GM12801 (cell line): ENCODE data around the gene SLC7A1.

Experiments
- TF ChIP-seq, protein P1 (sequence below): IDR thresholded peaks from one replicate; pipeline ENCODE4 v1.5.1; 2011; ENCODE audit warnings: control low read depth; ENCODE audit not compliant: insufficient read length; ENCODE audit errors: extremely low read depth

SLC7A1 gene

DNA sequence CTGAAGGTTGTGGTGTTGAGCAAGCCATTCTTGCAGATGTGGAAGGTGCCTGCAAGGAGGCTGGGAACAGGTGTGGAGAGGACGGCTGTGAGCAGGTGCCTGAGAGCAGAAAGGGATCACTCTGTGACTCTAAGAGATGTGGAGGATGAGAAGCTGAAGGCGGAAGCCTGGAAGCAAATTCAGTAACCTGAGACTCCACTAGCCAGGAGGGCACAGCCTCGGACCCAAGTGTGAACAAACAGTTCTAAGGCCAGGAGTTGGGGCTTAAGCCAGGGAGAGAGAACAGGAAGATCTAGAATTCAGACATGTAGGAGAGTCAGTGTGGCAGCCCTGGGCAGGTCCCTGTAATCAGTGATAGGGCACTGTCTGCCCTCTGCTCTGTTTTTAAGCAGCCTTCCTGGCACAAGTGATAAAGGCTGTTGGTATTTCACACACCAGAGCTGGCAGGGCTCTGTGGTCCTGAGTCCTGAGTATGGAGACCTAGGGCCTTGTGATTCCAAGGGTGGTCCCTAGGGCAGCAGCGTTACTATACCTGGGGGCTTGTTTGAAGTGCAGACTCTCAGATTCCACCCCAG, 131.3 kb downstream of the SLC7A1 start:
- TF ChIP-seq, protein P1, sequence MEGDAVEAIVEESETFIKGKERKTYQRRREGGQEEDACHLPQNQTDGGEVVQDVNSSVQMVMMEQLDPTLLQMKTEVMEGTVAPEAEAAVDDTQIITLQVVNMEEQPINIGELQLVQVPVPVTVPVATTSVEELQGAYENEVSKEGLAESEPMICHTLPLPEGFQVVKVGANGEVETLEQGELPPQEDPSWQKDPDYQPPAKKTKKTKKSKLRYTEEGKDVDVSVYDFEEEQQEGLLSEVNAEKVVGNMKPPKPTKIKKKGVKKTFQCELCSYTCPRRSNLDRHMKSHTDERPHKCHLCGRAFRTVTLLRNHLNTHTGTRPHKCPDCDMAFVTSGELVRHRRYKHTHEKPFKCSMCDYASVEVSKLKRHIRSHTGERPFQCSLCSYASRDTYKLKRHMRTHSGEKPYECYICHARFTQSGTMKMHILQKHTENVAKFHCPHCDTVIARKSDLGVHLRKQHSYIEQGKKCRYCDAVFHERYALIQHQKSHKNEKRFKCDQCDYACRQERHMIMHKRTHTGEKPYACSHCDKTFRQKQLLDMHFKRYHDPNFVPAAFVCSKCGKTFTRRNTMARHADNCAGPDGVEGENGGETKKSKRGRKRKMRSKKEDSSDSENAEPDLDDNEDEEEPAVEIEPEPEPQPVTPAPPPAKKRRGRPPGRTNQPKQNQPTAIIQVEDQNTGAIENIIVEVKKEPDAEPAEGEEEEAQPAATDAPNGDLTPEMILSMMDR = no peak

GRCh38 chr13:29459813-29460355, 135.6 kb downstream of the SLC7A1 start:
- TF ChIP-seq, protein P1 = no peak
